ENCODE results near the gene MRPS31.

MRPS31 gene

DNA sequence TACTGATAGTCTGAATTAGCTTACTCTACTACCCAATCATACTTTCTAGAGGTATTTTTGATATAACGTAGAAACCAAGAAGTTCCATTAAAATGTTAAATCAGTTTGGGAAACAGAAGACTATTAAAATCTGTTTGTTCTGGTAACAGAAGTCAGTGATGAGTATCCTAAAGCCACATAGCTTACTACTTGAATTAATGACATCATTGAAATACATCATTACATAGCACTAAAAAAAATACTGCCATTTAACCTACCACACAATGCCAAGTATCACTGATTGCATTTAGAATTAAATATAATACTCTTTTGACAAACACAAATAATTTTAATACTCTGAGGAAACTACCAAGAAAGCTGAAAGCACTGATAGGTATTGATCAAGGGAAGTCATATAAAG lies 5.4 kb downstream of the MRPS31 start:
- POLR2A ChIA-PET = no interaction called here
- CTCF ChIA-PET = interaction anchor here (1.0 to 4.8 kb wide), 3 partner anchors 8 to 97 kb away, joined by 3 to 29 read pairs (median 4); no protein-coding TSS in a partner anchor
- DNase-seq (ENCODE audit: extremely low spot score) = no peak
- no peak for TF ChIP-seq CTCF (IDR thresholded peaks at IDR 0.05; ENCODE audit: control extremely low read depth, extremely low read depth, low read depth, missing control alignments)

- TF ChIP-seq CTCF (IDR thresholded peaks at IDR 0.05; ENCODE audit: control extremely low read depth, extremely low read depth, low read depth, missing control alignments) = no peak
- no peak for DNase-seq (ENCODE audit: extremely low spot score)
- POLR2A ChIA-PET = no interaction called here
- CTCF ChIA-PET = interaction anchor here (1.2 to 4.8 kb wide), 2 partner anchors 8 to 13 kb away, joined by 3 to 29 read pairs; no protein-coding TSS in a partner anchor
These were observed 6.2 kb downstream of the MRPS31 start for GRCh38 chr13:40764587-40765403.

DNA sequence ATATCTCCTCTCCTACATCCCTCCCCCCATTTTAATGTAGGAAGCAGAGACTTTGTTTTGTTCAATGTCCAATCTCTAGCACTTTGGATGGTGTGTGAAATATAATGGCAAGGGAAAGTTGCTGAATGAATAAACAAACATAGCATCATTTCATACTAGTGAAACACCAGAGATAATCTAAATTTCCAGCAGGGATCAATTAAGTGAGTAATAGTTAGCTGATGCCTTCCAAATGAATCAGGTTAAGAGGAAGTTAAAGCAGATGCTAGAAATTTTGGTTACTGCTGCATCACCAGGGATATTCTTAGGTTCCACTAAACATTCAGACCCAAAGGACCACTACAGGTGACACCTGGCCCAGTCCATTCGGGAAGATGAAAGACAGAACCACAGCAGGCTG lies 8.1 kb downstream of the MRPS31 start:
- no peak for DNase-seq (ENCODE audit: extremely low spot score)
- ChIA-PET CTCF (interaction anchor here (1.4 kb wide), 2 partner anchors 15 to 19 kb away, joined by 6 to 13 read pairs; no protein-coding TSS in a partner anchor), POLR2A (no interaction called here)
- TF ChIP-seq CTCF (IDR thresholded peaks at IDR 0.05; ENCODE audit: control extremely low read depth, extremely low read depth, low read depth, missing control alignments) = no peak

DNA sequence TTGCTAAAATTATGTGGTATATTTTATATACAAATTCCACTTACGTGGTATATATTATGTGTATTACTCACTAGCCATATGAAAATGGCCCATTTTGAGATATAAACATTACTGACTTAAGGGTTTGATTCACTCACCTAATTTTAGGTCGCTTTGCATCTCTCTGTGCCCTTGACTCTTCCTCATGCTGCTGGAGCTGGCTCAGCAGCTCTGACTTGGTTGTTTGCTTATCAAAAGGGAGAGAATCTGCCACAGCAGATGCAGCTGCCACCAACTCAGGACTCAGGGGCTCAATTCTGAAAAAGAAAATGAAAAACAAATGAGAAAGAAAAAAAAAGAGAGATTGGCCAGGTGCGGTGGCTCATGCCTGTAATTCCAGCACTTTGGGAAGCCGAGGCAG lies 12.2 kb downstream of the MRPS31 start:
- ChIA-PET CTCF (no interaction called here), POLR2A (no interaction called here)
- no peak for DNase-seq (ENCODE audit: extremely low spot score)

DNA sequence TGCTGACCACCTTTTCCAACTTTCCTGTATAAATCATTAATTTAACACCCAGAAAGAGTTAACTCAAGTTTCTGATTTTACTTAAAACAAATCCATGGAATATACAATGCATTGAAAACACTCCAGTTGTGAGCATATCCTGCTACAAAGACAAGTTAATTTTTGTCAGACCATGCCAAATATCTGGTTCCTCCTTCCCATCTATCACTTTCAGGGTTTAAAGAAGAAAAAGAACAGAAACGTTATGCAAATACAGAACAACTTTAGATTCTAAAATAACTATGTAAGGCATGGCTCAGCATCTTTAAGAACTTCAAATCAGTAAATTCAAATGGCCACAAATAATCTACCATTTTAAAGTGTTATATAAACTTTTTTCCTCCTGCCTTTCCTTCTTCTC lies 14.9 kb downstream of the MRPS31 start:
- CTCF ChIA-PET = interaction anchor here (1.5 kb wide), 1 partner anchor 12 kb away, joined by 4 read pairs; no protein-coding TSS in a partner anchor
- no peak for DNase-seq (ENCODE audit: extremely low spot score)
- TF ChIP-seq CTCF (IDR thresholded peaks at IDR 0.05; ENCODE audit: control extremely low read depth, extremely low read depth, low read depth, missing control alignments) = no peak
- POLR2A ChIA-PET = no interaction called here

More for the DNA sequence above, 12.2 kb downstream of the MRPS31 start:
- no peak for TF ChIP-seq CTCF (IDR thresholded peaks at IDR 0.05; ENCODE audit: control extremely low read depth, extremely low read depth, low read depth, missing control alignments)

- no peak for TF ChIP-seq CTCF (IDR thresholded peaks at IDR 0.05; ENCODE audit: control extremely low read depth, extremely low read depth, low read depth, missing control alignments)
- CTCF ChIA-PET = no interaction called here
- no peak for DNase-seq (ENCODE audit: extremely low spot score)
- POLR2A ChIA-PET = no interaction called here
These were observed 15.8 kb downstream of the MRPS31 start for GRCh38 chr13:40755082-40755700.

Measured in GM10248 (cell line).